Measurements from ENCODE around the gene KRT76.

Gene KRT76

GRCh38 chr12:52772772-52773171 lies 4.4 kb downstream of the KRT76 start:
- H3K36me3 ChIP-seq (ENCODE audit: control insufficient read depth, insufficient read depth, low read length) = no peaks in the 10 kb centered on the region
- no peaks in the 10 kb centered on the region for H3K4me1 ChIP-seq (ENCODE audit: control insufficient read depth, insufficient read depth, low read length)
- no peaks in the 10 kb centered on the region for H3K27me3 ChIP-seq (ENCODE audit: control insufficient read depth, insufficient read depth, low read length)
- H3K4me3 ChIP-seq (ENCODE audit: low read depth, low read length) = no peak overlapping the region
- no peaks in the 10 kb centered on the region for H3K9me3 ChIP-seq (ENCODE audit: control insufficient read depth, insufficient read depth, low read length)
- no peak overlapping the region for H3K27ac ChIP-seq (ENCODE audit: low read depth, low read length)
- no peak overlapping the region for H3K9ac ChIP-seq (ENCODE audit: low read depth, low read length)

- no peaks in the 10 kb centered on the region for H3K4me1 ChIP-seq (ENCODE audit: control insufficient read depth, insufficient read depth, low read length)
- H3K4me3 ChIP-seq (ENCODE audit: low read depth, low read length) = no peak overlapping the region
- H3K9ac ChIP-seq (ENCODE audit: low read depth, low read length) = no peak overlapping the region
- H3K36me3 ChIP-seq (ENCODE audit: control insufficient read depth, insufficient read depth, low read length) = no peaks in the 10 kb centered on the region
- no peaks in the 10 kb centered on the region for H3K27me3 ChIP-seq (ENCODE audit: control insufficient read depth, insufficient read depth, low read length)
- no peaks in the 10 kb centered on the region for H3K9me3 ChIP-seq (ENCODE audit: control insufficient read depth, insufficient read depth, low read length)
- no peak overlapping the region for H3K27ac ChIP-seq (ENCODE audit: low read depth, low read length)
Observed at GRCh38 chr12:52772188-52772587, 5.0 kb downstream of the KRT76 start.

DNA sequence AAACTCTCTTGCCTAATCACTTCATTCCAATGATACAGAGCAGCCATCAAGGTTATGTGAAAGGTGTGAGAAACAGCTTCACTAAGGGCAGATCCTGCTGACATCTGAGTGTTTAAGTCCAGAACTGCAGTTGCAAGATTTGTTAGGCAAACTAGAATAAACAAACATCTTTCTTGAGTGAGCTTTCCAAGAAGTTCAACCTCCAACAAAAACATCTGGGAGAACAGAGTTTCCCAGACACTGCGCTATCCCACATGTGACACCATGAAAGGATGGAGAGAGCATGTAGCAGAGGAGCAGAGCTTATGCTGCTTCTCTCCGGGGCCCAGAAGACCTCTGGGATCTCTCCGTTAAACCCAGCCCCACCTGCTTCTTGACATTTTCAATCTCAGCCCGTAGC lies 5.6 kb downstream of the KRT76 start:
- no peaks in the 10 kb centered on the region for H3K4me1 ChIP-seq (ENCODE audit: control insufficient read depth, insufficient read depth, low read length)
- H3K9me3 ChIP-seq (ENCODE audit: control insufficient read depth, insufficient read depth, low read length) = no peaks in the 10 kb centered on the region
- H3K27ac ChIP-seq (ENCODE audit: low read depth, low read length) = no peak overlapping the region
- no peak overlapping the region for H3K4me3 ChIP-seq (ENCODE audit: low read depth, low read length)
- H3K9ac ChIP-seq (ENCODE audit: low read depth, low read length) = no peak overlapping the region
- H3K36me3 ChIP-seq (ENCODE audit: control insufficient read depth, insufficient read depth, low read length) = no peaks in the 10 kb centered on the region
- H3K27me3 ChIP-seq (ENCODE audit: control insufficient read depth, insufficient read depth, low read length) = no peaks in the 10 kb centered on the region

- Histone ChIP-seq H3K27ac (ENCODE audit: low read depth, low read length) (no peak overlapping the region), H3K27me3 (ENCODE audit: control insufficient read depth, insufficient read depth, low read length) (no peaks in the 10 kb centered on the region), H3K4me3 (ENCODE audit: low read depth, low read length) (no peak overlapping the region), H3K36me3 (ENCODE audit: control insufficient read depth, insufficient read depth, low read length) (no peaks in the 10 kb centered on the region), H3K9ac (ENCODE audit: low read depth, low read length) (no peak overlapping the region), H3K4me1 (ENCODE audit: control insufficient read depth, insufficient read depth, low read length) (no peaks in the 10 kb centered on the region), H3K9me3 (ENCODE audit: control insufficient read depth, insufficient read depth, low read length) (no peaks in the 10 kb centered on the region)
Observed at GRCh38 chr12:52771088-52771487, 6.1 kb downstream of the KRT76 start.

DNA sequence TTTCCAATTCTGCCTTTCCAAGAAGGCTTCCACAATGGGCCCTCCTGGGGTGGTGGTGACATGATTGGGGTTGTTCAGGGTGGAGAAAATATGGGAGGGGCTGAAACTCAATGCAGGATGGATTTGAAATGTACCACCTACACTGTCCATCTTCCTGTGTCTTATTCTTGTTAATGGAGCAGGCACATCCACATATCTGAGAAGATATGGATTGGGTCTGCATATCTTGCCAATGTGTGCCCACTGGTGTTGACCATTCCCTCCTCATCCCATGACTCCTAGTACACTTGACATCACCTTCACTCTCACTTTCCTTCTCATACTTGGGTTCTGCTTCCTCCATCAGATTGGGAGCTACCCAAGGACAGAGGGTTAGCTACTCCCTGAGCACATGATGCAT lies 7.2 kb downstream of the KRT76 start:
- no peaks in the 10 kb centered on the region for H3K36me3 ChIP-seq (ENCODE audit: control insufficient read depth, insufficient read depth, low read length)
- no peak overlapping the region for H3K27ac ChIP-seq (ENCODE audit: low read depth, low read length)
- H3K4me1 ChIP-seq (ENCODE audit: control insufficient read depth, insufficient read depth, low read length) = no peaks in the 10 kb centered on the region
- H3K27me3 ChIP-seq (ENCODE audit: control insufficient read depth, insufficient read depth, low read length) = no peaks in the 10 kb centered on the region
- no peak overlapping the region for H3K9ac ChIP-seq (ENCODE audit: low read depth, low read length)
- H3K9me3 ChIP-seq (ENCODE audit: control insufficient read depth, insufficient read depth, low read length) = no peaks in the 10 kb centered on the region
- H3K4me3 ChIP-seq (ENCODE audit: low read depth, low read length) = no peak overlapping the region

GRCh38 chr12:52769354-52769753 lies 7.8 kb downstream of the KRT76 start:
- no peaks in the 10 kb centered on the region for H3K27me3 ChIP-seq (ENCODE audit: control insufficient read depth, insufficient read depth, low read length)

DNA sequence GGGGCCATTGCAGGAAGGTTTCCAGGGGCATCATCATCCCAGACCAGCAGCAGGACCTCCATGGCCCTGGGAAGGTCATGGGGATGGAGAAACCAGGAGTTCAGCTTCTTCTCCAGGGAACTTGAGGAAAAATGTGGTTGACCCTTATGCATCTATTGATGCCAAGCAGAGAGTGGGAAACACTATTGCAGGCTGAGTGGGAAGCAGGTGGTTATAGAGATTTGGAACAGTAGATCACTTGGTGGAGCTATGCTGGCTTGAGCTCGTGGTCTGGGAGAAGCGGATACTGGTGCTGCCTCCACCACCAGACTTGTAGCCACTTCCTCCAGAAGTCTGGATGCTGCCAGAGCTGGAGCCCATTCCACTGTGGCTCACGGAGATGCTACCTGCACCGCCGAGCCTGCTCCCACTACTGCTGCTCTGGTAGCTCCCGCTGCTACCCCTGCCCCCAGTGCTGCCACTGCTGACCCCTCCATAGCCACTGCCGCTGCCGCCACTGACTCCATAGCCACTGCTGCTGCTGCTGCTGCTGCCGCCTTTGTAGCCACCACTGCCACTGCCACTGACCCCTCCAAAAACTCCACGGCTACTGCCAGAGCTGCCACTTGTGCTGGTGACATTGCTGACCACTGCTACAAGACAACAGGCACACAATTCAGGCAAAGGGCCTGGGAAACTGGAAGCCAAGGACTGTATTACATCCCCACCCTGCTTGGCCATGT lies 8.5 kb downstream of the KRT76 start:
- Histone ChIP-seq H3K36me3 (ENCODE audit: control insufficient read depth, insufficient read depth, low read length) (no peaks in the 10 kb centered on the region), H3K9ac (ENCODE audit: low read depth, low read length) (no peak overlapping the region), H3K4me1 (ENCODE audit: control insufficient read depth, insufficient read depth, low read length) (no peaks in the 10 kb centered on the region), H3K27me3 (ENCODE audit: control insufficient read depth, insufficient read depth, low read length) (no peaks in the 10 kb centered on the region), H3K9me3 (ENCODE audit: control insufficient read depth, insufficient read depth, low read length) (no peaks in the 10 kb centered on the region), H3K27ac (ENCODE audit: low read depth, low read length) (no peak overlapping the region), H3K4me3 (ENCODE audit: low read depth, low read length) (no peak overlapping the region)

More at GRCh38 chr12:52769354-52769753, 7.8 kb downstream of the KRT76 start:
- Histone ChIP-seq H3K9me3 (ENCODE audit: control insufficient read depth, insufficient read depth, low read length) (no peaks in the 10 kb centered on the region), H3K27ac (ENCODE audit: low read depth, low read length) (no peak overlapping the region), H3K4me3 (ENCODE audit: low read depth, low read length) (no peak overlapping the region), H3K4me1 (ENCODE audit: control insufficient read depth, insufficient read depth, low read length) (no peaks in the 10 kb centered on the region), H3K9ac (ENCODE audit: low read depth, low read length) (no peak overlapping the region), H3K36me3 (ENCODE audit: control insufficient read depth, insufficient read depth, low read length) (no peaks in the 10 kb centered on the region)

DNA sequence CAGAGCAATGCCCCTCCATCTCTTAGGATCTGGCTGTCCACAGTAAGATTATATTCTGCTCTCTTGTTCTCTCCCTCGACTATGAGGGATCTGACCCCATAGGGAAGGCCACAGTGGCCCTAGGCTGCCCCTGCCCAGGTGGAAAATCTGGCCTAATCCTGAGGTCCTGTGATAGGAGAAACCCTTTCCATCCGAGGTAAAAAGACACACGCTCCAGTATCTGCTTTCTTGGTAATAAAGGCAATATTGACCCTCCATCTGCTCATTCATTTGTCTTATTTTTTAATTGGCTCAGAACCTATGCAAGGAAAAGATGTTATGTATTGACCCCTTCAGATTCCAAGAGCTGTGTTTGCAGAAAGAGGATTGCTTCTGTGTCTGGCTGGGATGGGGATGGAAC lies 9.7 kb downstream of the KRT76 start:
- Histone ChIP-seq H3K36me3 (ENCODE audit: control insufficient read depth, insufficient read depth, low read length) (no peaks in the 10 kb centered on the region), H3K9me3 (ENCODE audit: control insufficient read depth, insufficient read depth, low read length) (peaks cover 5% of the 10 kb centered on the region; the same call in 1 of the 2 replicates), H3K27me3 (ENCODE audit: control insufficient read depth, insufficient read depth, low read length) (no peaks in the 10 kb centered on the region), H3K4me3 (ENCODE audit: low read depth, low read length) (no peak overlapping the region), H3K4me1 (ENCODE audit: control insufficient read depth, insufficient read depth, low read length) (no peaks in the 10 kb centered on the region), H3K27ac (ENCODE audit: low read depth, low read length) (no peak overlapping the region), H3K9ac (ENCODE audit: low read depth, low read length) (no peak overlapping the region)

DNA sequence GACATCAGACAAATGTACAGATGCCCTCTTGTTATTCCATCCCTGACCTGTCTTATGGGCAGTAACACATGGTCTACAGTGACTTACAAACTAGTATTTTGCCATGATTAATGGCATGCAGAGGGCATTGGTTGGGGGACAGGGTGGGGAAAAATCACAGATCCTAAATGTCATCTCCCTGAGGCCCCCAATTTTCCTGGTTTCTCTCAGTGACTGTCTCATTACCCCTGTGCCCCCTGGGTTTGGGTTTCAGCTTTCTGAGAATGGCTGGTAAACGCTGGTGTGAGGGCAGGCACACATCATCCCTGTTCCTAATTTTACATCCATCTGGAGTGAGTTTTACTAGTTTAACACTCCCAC lies 10.1 kb downstream of the KRT76 start:
- Histone ChIP-seq H3K4me1 (ENCODE audit: control insufficient read depth, insufficient read depth, low read length) (no peaks in the 10 kb centered on the region), H3K9me3 (ENCODE audit: control insufficient read depth, insufficient read depth, low read length) (peaks cover 9% of the 10 kb centered on the region; the same call in 1 of the 2 replicates), H3K27me3 (ENCODE audit: control insufficient read depth, insufficient read depth, low read length) (no peaks in the 10 kb centered on the region), H3K4me3 (ENCODE audit: low read depth, low read length) (no peak overlapping the region), H3K27ac (ENCODE audit: low read depth, low read length) (no peak overlapping the region), H3K36me3 (ENCODE audit: control insufficient read depth, insufficient read depth, low read length) (no peaks in the 10 kb centered on the region), H3K9ac (ENCODE audit: low read depth, low read length) (no peak overlapping the region)

GRCh38 chr12:52766351-52767019 lies 10.7 kb downstream of the KRT76 start:
- H3K27me3 ChIP-seq (ENCODE audit: control insufficient read depth, insufficient read depth, low read length) = no peaks in the 10 kb centered on the region
- no peaks in the 10 kb centered on the region for H3K36me3 ChIP-seq (ENCODE audit: control insufficient read depth, insufficient read depth, low read length)
- no peaks in the 10 kb centered on the region for H3K4me1 ChIP-seq (ENCODE audit: control insufficient read depth, insufficient read depth, low read length)
- peaks cover 12% of the 10 kb centered on the region; the same call in 1 of the 2 replicates for H3K9me3 ChIP-seq (ENCODE audit: control insufficient read depth, insufficient read depth, low read length)
- no peak overlapping the region for H3K4me3 ChIP-seq (ENCODE audit: low read depth, low read length)
- no peak overlapping the region for H3K9ac ChIP-seq (ENCODE audit: low read depth, low read length)
- H3K27ac ChIP-seq (ENCODE audit: low read depth, low read length) = no peak overlapping the region

DNA sequence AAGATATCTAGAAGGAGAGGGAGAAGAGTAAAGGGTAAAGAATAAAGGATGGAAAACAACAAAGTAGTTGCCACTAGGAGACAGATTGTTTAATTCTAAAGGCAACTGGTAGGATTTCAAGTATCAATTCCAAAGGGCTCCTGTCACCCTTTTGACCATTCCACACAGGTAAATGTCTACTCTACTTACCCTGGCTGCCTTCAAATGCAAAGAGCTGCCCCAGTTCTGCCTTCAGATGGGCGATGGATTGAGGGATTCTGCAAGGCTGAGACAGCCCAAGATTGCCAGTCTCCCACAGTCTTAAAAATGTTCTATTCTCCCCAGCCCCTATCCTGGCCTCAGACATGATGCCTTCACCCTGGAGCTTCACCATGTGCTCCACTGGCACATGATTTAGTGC lies 11.4 kb downstream of the KRT76 start:
- Histone ChIP-seq H3K9me3 (ENCODE audit: control insufficient read depth, insufficient read depth, low read length) (peaks cover 13% of the 10 kb centered on the region), H3K27ac (ENCODE audit: low read depth, low read length) (no peak overlapping the region), H3K9ac (ENCODE audit: low read depth, low read length) (no peak overlapping the region), H3K4me3 (ENCODE audit: low read depth, low read length) (no peak overlapping the region), H3K36me3 (ENCODE audit: control insufficient read depth, insufficient read depth, low read length) (no peaks in the 10 kb centered on the region), H3K27me3 (ENCODE audit: control insufficient read depth, insufficient read depth, low read length) (no peaks in the 10 kb centered on the region), H3K4me1 (ENCODE audit: control insufficient read depth, insufficient read depth, low read length) (no peaks in the 10 kb centered on the region)
